GM12865 (cell line): ENCODE measurements around the gene EVA1A.

Experiments used
- DNase-seq: peaks from one replicate; pipeline ENCODE4 v3.0.0; 2010; ENCODE audit warnings: low read depth
- H3K4me3 ChIP-seq: 2 replicates; pipeline ENCODE4 v1.5.1; 2011; ENCODE audit warnings: mild to moderate bottlenecking, low read depth, low read length, control low read depth
- TF ChIP-seq, protein P1 (sequence below): IDR thresholded peaks from 2 replicates; pipeline ENCODE4 v1.5.1; 2011; ENCODE audit warnings: low read length, control low read depth, low read depth, inconsistent platforms; ENCODE audit not compliant: insufficient read depth; ENCODE audit errors: missing control alignments

Gene EVA1A

DNA sequence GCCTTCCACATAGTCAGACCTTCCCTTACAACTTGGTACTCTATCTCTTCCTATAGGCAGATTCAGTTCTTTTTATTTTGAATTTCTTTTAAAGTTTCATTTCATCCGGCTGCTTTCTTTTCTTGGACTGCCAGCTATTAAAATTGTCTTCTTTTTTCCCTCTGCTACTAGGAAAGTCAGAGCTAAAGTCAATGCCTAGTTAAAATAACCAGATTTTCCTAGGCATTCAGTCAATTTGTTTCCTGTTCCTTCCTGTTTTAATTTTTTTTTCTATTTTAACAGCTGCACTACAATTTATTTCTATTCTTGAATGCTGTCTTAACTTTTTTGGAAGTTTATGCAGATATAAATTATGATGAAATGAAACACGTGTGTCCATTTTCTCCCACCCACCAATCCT lies 84.8 kb downstream of the EVA1A start:
- no peak overlapping the region for H3K4me3 ChIP-seq
- TF ChIP-seq, protein P1, sequence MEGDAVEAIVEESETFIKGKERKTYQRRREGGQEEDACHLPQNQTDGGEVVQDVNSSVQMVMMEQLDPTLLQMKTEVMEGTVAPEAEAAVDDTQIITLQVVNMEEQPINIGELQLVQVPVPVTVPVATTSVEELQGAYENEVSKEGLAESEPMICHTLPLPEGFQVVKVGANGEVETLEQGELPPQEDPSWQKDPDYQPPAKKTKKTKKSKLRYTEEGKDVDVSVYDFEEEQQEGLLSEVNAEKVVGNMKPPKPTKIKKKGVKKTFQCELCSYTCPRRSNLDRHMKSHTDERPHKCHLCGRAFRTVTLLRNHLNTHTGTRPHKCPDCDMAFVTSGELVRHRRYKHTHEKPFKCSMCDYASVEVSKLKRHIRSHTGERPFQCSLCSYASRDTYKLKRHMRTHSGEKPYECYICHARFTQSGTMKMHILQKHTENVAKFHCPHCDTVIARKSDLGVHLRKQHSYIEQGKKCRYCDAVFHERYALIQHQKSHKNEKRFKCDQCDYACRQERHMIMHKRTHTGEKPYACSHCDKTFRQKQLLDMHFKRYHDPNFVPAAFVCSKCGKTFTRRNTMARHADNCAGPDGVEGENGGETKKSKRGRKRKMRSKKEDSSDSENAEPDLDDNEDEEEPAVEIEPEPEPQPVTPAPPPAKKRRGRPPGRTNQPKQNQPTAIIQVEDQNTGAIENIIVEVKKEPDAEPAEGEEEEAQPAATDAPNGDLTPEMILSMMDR, result no peak
- DNase-seq, result no peak

DNA sequence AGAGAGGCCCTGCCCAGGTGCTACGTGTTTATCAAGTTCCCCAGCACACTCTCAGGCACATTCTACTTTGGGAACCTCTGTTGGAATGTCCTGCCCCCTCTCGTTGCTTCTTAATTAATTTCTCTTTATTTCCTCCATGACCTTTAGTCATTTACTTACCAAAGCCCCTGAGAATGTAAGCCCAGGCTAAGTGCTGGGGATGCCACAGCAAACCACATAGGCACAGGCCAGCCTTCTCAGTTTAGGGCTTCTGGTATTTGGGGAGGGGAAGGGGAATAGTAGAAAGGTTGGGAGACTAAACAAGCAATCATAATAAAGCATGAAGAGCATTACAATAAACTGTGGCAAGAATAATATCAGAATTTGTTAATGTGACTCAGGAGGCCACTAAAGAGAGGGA lies 85.7 kb downstream of the EVA1A start:
- TF ChIP-seq, protein P1, result no peak
- no peak overlapping the region for H3K4me3 ChIP-seq
- no peak for DNase-seq

DNA sequence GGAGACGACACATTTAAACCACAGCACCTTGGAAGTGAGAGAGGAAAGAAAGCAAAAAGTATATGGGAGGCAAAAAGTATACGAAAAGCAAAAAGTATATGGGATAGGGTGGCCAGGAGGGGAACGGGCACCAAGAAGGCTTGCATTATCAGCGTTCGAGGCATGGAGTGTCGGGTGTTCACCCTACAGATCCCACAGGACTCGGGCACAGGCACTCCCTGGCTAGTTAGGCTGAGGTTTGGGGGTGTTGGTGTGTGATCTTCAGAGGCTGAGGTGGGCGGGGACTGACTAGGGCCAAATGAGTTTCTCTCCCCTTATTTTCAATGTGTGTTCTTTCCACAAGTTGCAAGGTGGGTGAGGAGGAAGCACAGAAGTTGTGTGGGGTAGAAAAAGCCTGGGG lies 86.6 kb downstream of the EVA1A start:
- TF ChIP-seq, protein P1, result no peak
- H3K4me3 ChIP-seq, result no peak overlapping the region
- DNase-seq, result no peak

DNA sequence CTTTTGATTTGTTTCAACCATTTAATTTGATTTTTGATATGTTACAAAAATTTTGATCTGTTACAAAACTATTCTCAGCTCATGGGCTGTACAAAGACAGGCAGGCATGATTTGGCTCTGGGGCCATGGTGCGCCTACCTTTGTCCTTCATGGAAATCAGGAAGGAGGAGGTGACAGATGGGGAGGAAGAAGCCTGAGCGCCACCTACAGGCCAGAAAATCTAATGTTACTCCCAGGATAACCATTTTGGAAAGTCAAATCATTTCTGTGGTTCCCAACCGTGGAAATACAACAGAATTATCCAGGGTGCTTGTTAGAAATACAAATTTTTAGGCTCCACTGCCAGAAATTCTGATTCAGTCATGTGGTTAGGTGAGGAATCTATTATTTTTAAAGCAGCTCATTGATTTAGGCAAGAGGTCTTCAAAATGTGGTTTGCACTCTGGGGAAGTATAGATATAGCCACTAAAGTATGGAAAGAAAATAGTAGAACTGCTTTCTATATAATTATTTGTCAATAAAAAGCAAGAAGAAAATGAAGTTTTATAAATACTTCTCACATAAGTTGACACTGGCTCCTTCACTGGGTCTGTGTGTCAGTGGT lies 93.9 kb downstream of the EVA1A start:
- TF ChIP-seq, protein P1, result peak; percentile 62
- peak; percentile 48 for DNase-seq
- H3K4me3 ChIP-seq, result no peak overlapping the region

DNA sequence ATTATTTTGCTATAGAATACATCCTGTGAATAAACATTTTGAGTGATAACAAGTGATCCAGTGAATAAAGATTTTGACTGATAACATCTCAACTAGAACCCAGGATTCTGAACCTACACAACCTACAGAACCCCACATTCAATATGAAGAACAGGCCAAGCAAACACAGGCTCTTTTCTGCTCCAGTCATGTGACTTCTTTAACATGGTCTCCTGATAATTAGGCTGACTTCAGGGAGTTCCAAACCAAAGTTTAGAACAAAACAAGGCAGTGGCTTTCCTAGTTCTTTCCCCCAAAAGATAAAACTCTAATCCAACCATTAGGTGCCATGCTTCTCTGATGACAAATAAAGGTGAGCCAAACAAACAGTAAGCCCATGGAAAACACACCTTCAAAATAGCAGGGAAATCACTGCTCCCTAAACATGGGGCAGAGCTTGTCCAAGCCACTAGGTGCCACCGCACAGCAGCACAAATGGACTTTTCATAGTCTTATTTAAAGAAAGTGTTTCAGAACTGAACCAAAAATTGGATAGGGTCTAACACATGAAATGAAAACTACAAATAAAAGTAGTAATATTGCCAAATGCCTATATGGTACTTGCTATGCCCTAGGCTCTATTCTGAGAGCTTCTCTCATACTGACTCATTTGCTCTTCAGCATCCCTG lies 95.3 kb downstream of the EVA1A start:
- TF ChIP-seq, protein P1, result no peak
- DNase-seq, result peak; percentile 7
- no peak overlapping the region for H3K4me3 ChIP-seq

DNA sequence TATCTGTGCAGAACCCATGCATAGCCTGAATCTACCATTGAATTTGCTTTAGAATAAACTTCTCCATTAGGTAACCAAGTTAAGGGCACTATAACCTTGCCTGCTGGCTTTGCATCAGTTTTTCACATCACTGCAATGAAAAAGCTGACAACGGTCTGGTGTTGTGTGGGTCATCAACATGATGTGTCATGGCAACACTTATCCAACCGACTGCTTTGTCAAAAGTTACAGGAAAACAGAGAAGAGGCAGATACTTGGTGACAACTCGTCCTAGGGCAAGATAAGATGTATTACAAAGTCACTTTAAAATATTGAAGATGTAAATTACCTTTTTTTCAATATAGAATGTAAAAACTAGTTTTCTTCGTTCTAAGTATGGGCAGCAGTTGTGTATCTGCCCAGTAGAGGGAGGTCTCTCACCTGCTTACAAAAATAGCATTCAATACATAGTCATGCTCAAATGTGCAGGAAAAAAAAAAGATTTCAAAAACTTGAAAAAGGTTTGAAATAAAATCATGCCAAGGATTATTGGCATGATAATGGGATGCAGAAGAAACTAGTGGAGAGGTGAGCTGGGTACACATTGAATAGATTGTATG lies 96.3 kb downstream of the EVA1A start:
- DNase-seq, result peak; percentile 43
- TF ChIP-seq, protein P1, result peak; percentile 64
- no peak overlapping the region for H3K4me3 ChIP-seq
